ENCODE measurements around the gene TMEM161B. TPM values are rescaled to one million over a fixed set of nuclear protein-coding genes. Genes with fewer than 3 reads are reported as not detected.
"Not testable (repeated sequence)": the region's sequence is repeated elsewhere in the genome, so short reads cannot be mapped to it uniquely, and the experiment has no call there.

Gene TMEM161B
- total RNA-seq, 1 donor from 2014 or later: 10.6 TPM

DNA sequence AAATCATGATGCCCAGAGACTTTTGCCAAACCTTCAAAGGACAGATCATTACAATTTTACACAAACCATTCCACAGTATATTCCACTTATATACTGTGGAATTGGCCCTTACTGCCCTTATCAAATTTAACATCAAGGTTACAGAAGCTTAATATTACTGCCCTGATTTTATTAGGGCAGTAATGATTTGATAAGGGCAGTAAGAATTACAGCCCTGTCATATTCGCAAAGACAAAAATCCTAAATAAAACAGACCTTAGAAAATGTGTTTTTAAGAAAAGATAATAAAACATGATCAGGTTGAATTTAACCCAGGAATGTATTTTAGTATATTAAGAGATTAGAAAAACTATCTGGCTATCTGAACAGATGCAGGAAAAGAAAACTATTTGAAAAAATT, 7.7 kb upstream of the TMEM161B start:
- H3K4me3 Mint-ChIP-seq (ENCODE audit: unreplicated experiment): no peak overlapping the region
- H3K27ac Mint-ChIP-seq (ENCODE audit: unreplicated experiment): no peak overlapping the region
- no peaks in the 10 kb centered on the region for H3K9me3 Mint-ChIP-seq (ENCODE audit: unreplicated experiment)
- no peaks in the 10 kb centered on the region for H3K36me3 Mint-ChIP-seq (ENCODE audit: low read depth, unreplicated experiment)
- TF ChIP-seq, protein P1, sequence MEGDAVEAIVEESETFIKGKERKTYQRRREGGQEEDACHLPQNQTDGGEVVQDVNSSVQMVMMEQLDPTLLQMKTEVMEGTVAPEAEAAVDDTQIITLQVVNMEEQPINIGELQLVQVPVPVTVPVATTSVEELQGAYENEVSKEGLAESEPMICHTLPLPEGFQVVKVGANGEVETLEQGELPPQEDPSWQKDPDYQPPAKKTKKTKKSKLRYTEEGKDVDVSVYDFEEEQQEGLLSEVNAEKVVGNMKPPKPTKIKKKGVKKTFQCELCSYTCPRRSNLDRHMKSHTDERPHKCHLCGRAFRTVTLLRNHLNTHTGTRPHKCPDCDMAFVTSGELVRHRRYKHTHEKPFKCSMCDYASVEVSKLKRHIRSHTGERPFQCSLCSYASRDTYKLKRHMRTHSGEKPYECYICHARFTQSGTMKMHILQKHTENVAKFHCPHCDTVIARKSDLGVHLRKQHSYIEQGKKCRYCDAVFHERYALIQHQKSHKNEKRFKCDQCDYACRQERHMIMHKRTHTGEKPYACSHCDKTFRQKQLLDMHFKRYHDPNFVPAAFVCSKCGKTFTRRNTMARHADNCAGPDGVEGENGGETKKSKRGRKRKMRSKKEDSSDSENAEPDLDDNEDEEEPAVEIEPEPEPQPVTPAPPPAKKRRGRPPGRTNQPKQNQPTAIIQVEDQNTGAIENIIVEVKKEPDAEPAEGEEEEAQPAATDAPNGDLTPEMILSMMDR (IDR thresholded peaks at IDR 0.05; ENCODE audit: unreplicated experiment): no peak
- H3K27me3 Mint-ChIP-seq (ENCODE audit: unreplicated experiment): no peaks in the 10 kb centered on the region
- H3K4me1 Mint-ChIP-seq (ENCODE audit: unreplicated experiment): no peaks in the 10 kb centered on the region
- DNase-seq (ENCODE audit: low spot score): no peak

DNA sequence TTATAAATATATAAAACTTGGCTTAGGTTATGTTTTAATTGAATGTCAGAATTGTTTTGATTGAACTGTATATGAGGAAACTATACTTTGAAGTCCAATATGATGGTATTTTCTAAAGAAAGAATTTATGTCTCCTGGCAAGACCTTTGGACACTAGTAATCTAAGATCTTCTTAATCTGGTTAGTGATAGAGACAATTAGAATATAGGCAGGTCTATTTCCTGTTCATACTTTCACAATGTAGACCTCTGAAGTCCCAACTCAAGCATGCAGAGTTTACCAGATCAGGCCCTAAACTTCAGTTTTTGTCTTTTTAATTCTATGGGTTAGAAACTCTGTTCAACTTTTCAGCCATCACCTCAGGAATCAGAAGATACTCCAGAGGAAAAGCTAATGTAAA, 6.9 kb upstream of the TMEM161B start:
- Mint-ChIP-seq H3K36me3 (ENCODE audit: low read depth, unreplicated experiment) (no peaks in the 10 kb centered on the region), H3K27me3 (ENCODE audit: unreplicated experiment) (no peaks in the 10 kb centered on the region), H3K9me3 (ENCODE audit: unreplicated experiment) (no peaks in the 10 kb centered on the region), H3K27ac (ENCODE audit: unreplicated experiment) (no peak overlapping the region), H3K4me1 (ENCODE audit: unreplicated experiment) (peaks cover under 1% of the 10 kb centered on the region), H3K4me3 (ENCODE audit: unreplicated experiment) (no peak overlapping the region)
- no peak for DNase-seq (ENCODE audit: low spot score)
- TF ChIP-seq, protein P1 (IDR thresholded peaks at IDR 0.05; ENCODE audit: unreplicated experiment): no peak

DNA sequence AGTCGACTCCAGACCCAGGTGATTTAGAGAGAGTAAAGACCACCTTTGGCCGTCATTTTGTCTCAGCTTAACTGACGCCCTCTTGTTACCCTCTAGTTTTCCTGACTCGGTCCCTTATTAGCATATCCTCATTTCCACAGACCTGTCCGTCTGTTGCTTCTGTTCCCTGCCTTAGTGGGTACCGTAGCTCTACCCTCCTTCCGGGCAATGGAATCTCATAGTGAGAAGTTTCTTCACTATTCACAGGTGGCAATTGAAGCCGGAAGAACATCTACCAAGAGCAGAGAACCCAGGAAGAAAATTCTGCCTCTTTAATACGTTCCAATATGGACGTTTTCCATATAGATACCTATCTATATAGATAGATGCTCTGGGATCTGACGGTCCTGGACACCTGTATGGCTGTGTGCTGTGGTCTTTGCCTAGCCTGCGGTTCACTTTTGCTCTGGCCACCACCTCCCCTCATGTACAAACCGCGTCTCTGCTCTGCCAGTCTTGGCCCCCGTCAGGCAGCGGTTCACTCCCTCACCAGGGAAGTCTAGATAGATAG, 652 bp upstream of the TMEM161B start:
- TF ChIP-seq, protein P1 (IDR thresholded peaks at IDR 0.05; ENCODE audit: unreplicated experiment): no peak
- Mint-ChIP-seq H3K4me1 (ENCODE audit: unreplicated experiment) (peaks cover 21% of the 10 kb centered on the region), H3K27me3 (ENCODE audit: unreplicated experiment) (peaks cover 1% of the 10 kb centered on the region), H3K27ac (ENCODE audit: unreplicated experiment) (peak overlapping the region; percentile 80), H3K36me3 (ENCODE audit: low read depth, unreplicated experiment) (peaks cover 13% of the 10 kb centered on the region), H3K4me3 (ENCODE audit: unreplicated experiment) (peak overlapping the region; percentile 99), H3K9me3 (ENCODE audit: unreplicated experiment) (no peaks in the 10 kb centered on the region)
- no peak for DNase-seq (ENCODE audit: low spot score)

DNA sequence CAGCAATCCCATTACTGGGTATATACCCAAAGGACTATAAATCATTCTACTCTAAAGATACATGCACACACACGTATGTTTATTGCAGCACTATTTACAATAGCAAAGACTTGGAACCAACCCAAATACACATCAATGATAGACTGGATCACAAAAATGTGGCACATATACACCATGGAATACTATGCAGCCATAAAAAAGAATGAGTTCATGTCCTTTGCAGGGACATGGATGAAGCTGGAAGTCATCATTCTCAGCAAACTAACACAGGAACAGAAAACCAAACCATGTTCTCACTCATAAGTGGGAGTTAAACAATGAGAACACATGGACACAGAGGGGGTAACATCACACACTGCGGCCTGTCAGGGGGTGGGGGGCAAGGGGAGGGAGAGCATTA, 4.1 kb downstream of the TMEM161B start:
- Mint-ChIP-seq H3K36me3 (ENCODE audit: low read depth, unreplicated experiment) (peaks cover 16% of the 10 kb centered on the region), H3K4me1 (ENCODE audit: unreplicated experiment) (peaks cover 15% of the 10 kb centered on the region), H3K4me3 (ENCODE audit: unreplicated experiment) (peak overlapping the region; percentile 44)
- not testable (repeated sequence) for H3K9me3 Mint-ChIP-seq (ENCODE audit: unreplicated experiment); H3K27ac Mint-ChIP-seq (ENCODE audit: unreplicated experiment); H3K27me3 Mint-ChIP-seq (ENCODE audit: unreplicated experiment); DNase-seq (ENCODE audit: low spot score)

DNA sequence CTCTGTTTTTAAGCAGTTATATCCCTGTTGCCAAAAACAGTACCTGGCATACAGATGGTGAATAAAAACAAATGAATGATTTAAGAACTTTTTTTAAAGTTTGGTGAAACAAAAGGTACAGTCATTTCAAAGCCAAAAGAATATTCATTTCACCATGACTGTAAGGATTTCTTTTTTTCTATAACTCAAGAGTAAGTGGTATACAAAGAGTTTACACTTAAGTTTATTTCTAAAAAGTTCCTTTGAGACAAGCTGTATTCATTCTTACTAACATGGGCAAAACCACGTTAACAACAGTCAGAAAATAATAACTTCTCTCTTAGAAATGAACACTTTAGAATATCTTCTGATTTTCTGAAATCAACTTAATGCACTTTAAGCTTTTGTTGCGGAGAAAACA, 5.3 kb downstream of the TMEM161B start:
- H3K36me3 Mint-ChIP-seq (ENCODE audit: low read depth, unreplicated experiment): peaks cover 16% of the 10 kb centered on the region
- no peak overlapping the region for H3K27ac Mint-ChIP-seq (ENCODE audit: unreplicated experiment)
- TF ChIP-seq, protein P1 (IDR thresholded peaks at IDR 0.05; ENCODE audit: unreplicated experiment): no peak
- no peaks in the 10 kb centered on the region for H3K9me3 Mint-ChIP-seq (ENCODE audit: unreplicated experiment)
- no peak overlapping the region for H3K4me3 Mint-ChIP-seq (ENCODE audit: unreplicated experiment)
- no peak for DNase-seq (ENCODE audit: low spot score)
- H3K27me3 Mint-ChIP-seq (ENCODE audit: unreplicated experiment): no peaks in the 10 kb centered on the region
- H3K4me1 Mint-ChIP-seq (ENCODE audit: unreplicated experiment): peaks cover 7% of the 10 kb centered on the region
